COLO829 (cell line): ENCODE results near the gene CDKN2AIP.

Experiments used
- DNase-seq: peaks from one replicate; pipeline ENCODE4 v3.0.0; 2012; ENCODE audit warnings: low spot score

Gene CDKN2AIP

GRCh38 chr4:183495184-183495583 is 50.7 kb downstream of the CDKN2AIP start:
- DNase-seq: no peak
